HCT116 (cell line): ENCODE results near the gene PMM1. TPM values are rescaled to one million over a fixed set of nuclear protein-coding genes. Genes with fewer than 3 reads are reported as not detected.

ENCODE experiments used
- ATAC-seq: fragments of 200-7000 bp; cut with Tn5 transposase; 2 replicates; pipeline ENCODE4 v1.9.1; 2020; ENCODE audit warnings: mild to moderate bottlenecking, moderate library complexity
- BruUV-seq: library from RNA; stranded (reverse); fragments of 400-500 nt; replicated peaks from 2 replicates; lab custom pipeline; 2021; lab: Mats Ljungman, UMichigan
- CTCF ChIA-PET: fragments of 300-600 bp; sonication (Branson Sonifier 250); formaldehyde crosslinking; loops from one replicate; lab custom pipeline; 2021; ENCODE audit warnings: antibody characterized with exemption; lab: Charles Lee
- POLR2A ChIA-PET: fragments of 300-600, 350-600 bp; sonication (Branson Sonifier 250); formaldehyde crosslinking; loops from one replicate; lab custom pipeline; 2021; ENCODE audit warnings: antibody characterized with exemption; lab: Charles Lee
- RAD21 ChIA-PET, 2 experiments: fragments of 300-600 bp; sonication (Branson Sonifier 250); formaldehyde crosslinking; loops; one replicate each; lab custom pipeline; 2023; ENCODE audit warnings: low total read pairs in 2 of 2; ENCODE audit not compliant: uncharacterized antibody in 2 of 2, unreplicated experiment in 2 of 2, low non-redundant PET in 1 of 2; lab: Charles Lee
- DNase-seq: peaks from one replicate; pipeline ENCODE4 v3.0.0-alpha.2; 2010; ENCODE audit warnings: low read depth, low spot score
- H2AFZ ChIP-seq: fragments of 200-600 bp; shearing (Covaris generic), sonication (generic); 2 replicates; pipeline ENCODE4 v1.6.1; 2017; ENCODE audit warnings: low read depth, mixed run types, mixed read lengths, antibody characterized with exemption, low read length; ENCODE audit not compliant: poor library complexity, severe bottlenecking
- H3K27ac ChIP-seq: 2 replicates; pipeline ENCODE4 v1.5.1; 2012; ENCODE audit warnings: low read depth, low read length
- H3K27me3 ChIP-seq: fragments of 200-600 bp; sonication (generic); 2 replicates; pipeline ENCODE4 v1.6.1; 2016; ENCODE audit warnings: mixed run types, low read length, mixed read lengths; ENCODE audit not compliant: insufficient read depth
- H3K36me3 ChIP-seq, 2 experiments: fragments of 200-500 bp in 1 of 2; fragments of 200-600 bp in 1 of 2; sonication (Bioruptor generic) in 1 of 2; sonication (generic) in 1 of 2; 2 replicates each; pipeline versions ENCODE4 v1.5.1 to v1.6.1; 2014 to 2016; ENCODE audit warnings: low read length in 2 of 2, inconsistent platforms in 1 of 2, mixed read lengths in 1 of 2, mixed run types in 1 of 2; ENCODE audit not compliant: insufficient read depth in 2 of 2, control insufficient read depth in 1 of 2
- H3K4me1 ChIP-seq, 2 experiments: fragments of 200-600 bp in 1 of 2; sonication (generic) in 1 of 2; 2 replicates each; pipeline versions ENCODE4 v1.5.1 to v1.6.1; 2012 to 2017; ENCODE audit warnings: low read length in 2 of 2, inconsistent platforms in 1 of 2, mild to moderate bottlenecking in 1 of 2, mixed read lengths in 1 of 2, mixed run types in 1 of 2, moderate library complexity in 1 of 2; ENCODE audit not compliant: insufficient read depth in 2 of 2, control insufficient read depth in 1 of 2
- H3K4me2 ChIP-seq: fragments of 200-600 bp; sonication (generic); 2 replicates; pipeline ENCODE4 v1.6.1; 2017; ENCODE audit warnings: mixed run types, low read length, mixed read lengths
- H3K4me3 ChIP-seq, 2 experiments: fragments of 200-600 bp in 1 of 2; sonication (generic) in 1 of 2; replicated peaks in 1 of 2; 2 replicates each; pipeline ENCODE4 v1.5.1; 2011 to 2016; ENCODE audit warnings: low read length in 2 of 2, control low read depth in 1 of 2, low read depth in 1 of 2, mild to moderate bottlenecking in 1 of 2, mixed read lengths in 1 of 2, mixed run types in 1 of 2
- H3K79me2 ChIP-seq: fragments of 200-600 bp; sonication (generic); 2 replicates; pipeline ENCODE4 v1.6.1; 2017; ENCODE audit warnings: mild to moderate bottlenecking, mixed run types, low read length, moderate library complexity, mixed read lengths; ENCODE audit not compliant: insufficient read depth
- H3K9ac ChIP-seq: fragments of 200-600 bp; sonication (generic); 2 replicates; pipeline ENCODE4 v1.6.1; 2016; ENCODE audit warnings: low read length, mixed read lengths
- H3K9me2 ChIP-seq: fragments of 200-600 bp; sonication (generic), shearing (Covaris generic); 2 replicates; pipeline ENCODE4 v1.6.1; 2017; ENCODE audit warnings: mixed run types, mild to moderate bottlenecking, moderate library complexity; ENCODE audit not compliant: insufficient read depth
- H3K9me3 ChIP-seq, 2 experiments: fragments of 200-500 bp in 1 of 2; fragments of 200-600 bp in 1 of 2; sonication (Bioruptor generic) in 1 of 2; sonication (generic) in 1 of 2; 2 replicates each; pipeline ENCODE4 v1.6.1; 2014 to 2017; ENCODE audit warnings: low read length in 2 of 2, mixed read lengths in 2 of 2, inconsistent platforms in 1 of 2, low read depth in 1 of 2, mild to moderate bottlenecking in 1 of 2, mixed run types in 1 of 2, moderate library complexity in 1 of 2; ENCODE audit not compliant: control insufficient read depth in 1 of 2, insufficient read depth in 1 of 2
- H4K20me1 ChIP-seq: fragments of 200-600 bp; sonication (generic), shearing (Covaris generic); 2 replicates; pipeline ENCODE4 v1.6.1; 2017; ENCODE audit warnings: mixed run types, mild to moderate bottlenecking, moderate library complexity; ENCODE audit not compliant: insufficient read depth
- EGR1 ChIP-seq: IDR thresholded peaks from 2 replicates; pipeline ENCODE4 v1.6.1; 2012; ENCODE audit warnings: low read depth
- EZH2phosphoT487 ChIP-seq: fragments of 200-600 bp; IDR thresholded peaks from 2 replicates; pipeline ENCODE4 v1.6.1; 2018; ENCODE audit warnings: antibody characterized with exemption, borderline replicate concordance
- RAD21 ChIP-seq: IDR thresholded peaks from 2 replicates; pipeline ENCODE4 v1.6.1; 2012; ENCODE audit warnings: low read depth, mild to moderate bottlenecking
- SIN3A ChIP-seq: IDR thresholded peaks from 2 replicates; pipeline ENCODE4 v1.6.1; 2012; ENCODE audit warnings: low read depth
- intact Hi-C: fragments of 100-400 bp; cut with micrococcal nuclease; formaldehyde crosslinking; loops from 2 replicates; pipeline ENCODE4 v1.10.0; 2022
- total RNA-seq: library from RNA; stranded (reverse); gene quantifications from one replicate; pipeline ENCODE4 v1.2.1, GENCODE V29; 2021; ENCODE audit not compliant: unreplicated experiment
- TF ChIP-seq, protein P1 (sequence below), 3 experiments: fragments of 200-600 bp in 1 of 3; sonication (generic) in 1 of 3; IDR thresholded peaks in 2 of 3; conservative IDR thresholded peaks in 1 of 3; 2 replicates each; pipeline ENCODE4 v1.5.1; 2012 to 2017; ENCODE audit warnings: low read depth in 2 of 3, low read length in 2 of 3, antibody characterized with exemption in 1 of 3, borderline replicate concordance in 1 of 3, control low read depth in 1 of 3, mild to moderate bottlenecking in 1 of 3, mixed read lengths in 1 of 3, mixed run types in 1 of 3, moderate library complexity in 1 of 3; ENCODE audit not compliant: insufficient read depth in 1 of 3
- TF ChIP-seq, protein P2 (sequence below): IDR thresholded peaks from 2 replicates; pipeline ENCODE4 v1.6.1; 2011; ENCODE audit warnings: mild to moderate bottlenecking, low read length, moderate library complexity; ENCODE audit not compliant: insufficient replicate concordance; ENCODE audit errors: extremely low read depth
- TF ChIP-seq, protein P3 (sequence below): IDR thresholded peaks from 2 replicates; pipeline ENCODE4 v1.6.1; 2012

PMM1 gene
- total RNA-seq, 1 experiment from 2014 or later: 31.7 TPM

DNA sequence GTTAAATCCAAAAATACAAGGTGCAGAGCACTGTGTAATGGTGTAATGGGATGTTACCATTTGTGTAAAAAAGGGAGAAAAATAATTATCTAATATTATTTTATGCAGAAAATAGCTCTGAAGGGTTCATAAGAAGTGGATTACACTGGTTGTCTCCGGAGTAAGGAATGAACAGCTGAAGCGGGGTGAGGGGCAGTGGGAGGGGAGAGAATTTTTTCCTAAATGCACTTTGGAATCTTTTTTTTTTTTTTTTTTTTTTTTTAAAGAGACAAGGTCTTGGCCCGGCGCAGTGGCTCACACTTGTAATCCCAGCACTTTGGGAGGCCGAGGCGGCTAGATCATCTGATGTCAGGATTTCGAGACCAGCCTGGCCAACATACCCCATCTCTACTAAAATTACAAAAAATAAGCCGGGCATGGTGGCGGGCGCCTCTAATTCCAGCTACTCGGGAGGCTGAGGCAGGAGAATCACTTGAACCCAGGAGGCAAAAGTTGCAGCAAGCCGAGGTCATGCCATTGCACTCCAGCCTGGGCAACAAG lies 38.6 kb downstream of the PMM1 start:
- Histone ChIP-seq H4K20me1 (no peaks in the 10 kb centered on the region), H3K4me2 (no peak overlapping the region), H3K9ac (no peak overlapping the region), H3K36me3 (no peaks in the 10 kb centered on the region), H3K4me3 (no peak overlapping the region), H3K27me3 (no peaks in the 10 kb centered on the region), H3K79me2 (no peaks in the 10 kb centered on the region), H2AFZ (no peak overlapping the region), H3K4me1 (peaks cover 2 to 13% of the 10 kb centered on the region in 2 experiments; a peak in 3 of 4 replicates), H3K9me3 (no peaks in the 10 kb centered on the region), H3K27ac (no peak overlapping the region), H3K9me2 (no peaks in the 10 kb centered on the region)
- CTCF ChIA-PET: interaction anchor here (0.6 kb wide), 1 partner anchor 94 kb away, joined by 6 read pairs; no protein-coding TSS in a partner anchor
- RAD21 ChIA-PET: no interaction called here
- intact Hi-C loops: no loop called here
- no TSS peak for BruUV-seq
- TF ChIP-seq RAD21 (no peak), SIN3A (no peak), EZH2phosphoT487 (no peak), EGR1 (no peak)
- TF ChIP-seq, protein P1, sequence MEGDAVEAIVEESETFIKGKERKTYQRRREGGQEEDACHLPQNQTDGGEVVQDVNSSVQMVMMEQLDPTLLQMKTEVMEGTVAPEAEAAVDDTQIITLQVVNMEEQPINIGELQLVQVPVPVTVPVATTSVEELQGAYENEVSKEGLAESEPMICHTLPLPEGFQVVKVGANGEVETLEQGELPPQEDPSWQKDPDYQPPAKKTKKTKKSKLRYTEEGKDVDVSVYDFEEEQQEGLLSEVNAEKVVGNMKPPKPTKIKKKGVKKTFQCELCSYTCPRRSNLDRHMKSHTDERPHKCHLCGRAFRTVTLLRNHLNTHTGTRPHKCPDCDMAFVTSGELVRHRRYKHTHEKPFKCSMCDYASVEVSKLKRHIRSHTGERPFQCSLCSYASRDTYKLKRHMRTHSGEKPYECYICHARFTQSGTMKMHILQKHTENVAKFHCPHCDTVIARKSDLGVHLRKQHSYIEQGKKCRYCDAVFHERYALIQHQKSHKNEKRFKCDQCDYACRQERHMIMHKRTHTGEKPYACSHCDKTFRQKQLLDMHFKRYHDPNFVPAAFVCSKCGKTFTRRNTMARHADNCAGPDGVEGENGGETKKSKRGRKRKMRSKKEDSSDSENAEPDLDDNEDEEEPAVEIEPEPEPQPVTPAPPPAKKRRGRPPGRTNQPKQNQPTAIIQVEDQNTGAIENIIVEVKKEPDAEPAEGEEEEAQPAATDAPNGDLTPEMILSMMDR (IDR thresholded peaks at IDR 0.05 in 2 of 3, conservative IDR thresholded peaks at IDR 0.05 in 1 of 3; ENCODE audit: borderline replicate concordance in 1 of 3, insufficient read depth in 1 of 3, low read depth in 2 of 3, low read length in 2 of 3): no peak
- TF ChIP-seq, protein P2, sequence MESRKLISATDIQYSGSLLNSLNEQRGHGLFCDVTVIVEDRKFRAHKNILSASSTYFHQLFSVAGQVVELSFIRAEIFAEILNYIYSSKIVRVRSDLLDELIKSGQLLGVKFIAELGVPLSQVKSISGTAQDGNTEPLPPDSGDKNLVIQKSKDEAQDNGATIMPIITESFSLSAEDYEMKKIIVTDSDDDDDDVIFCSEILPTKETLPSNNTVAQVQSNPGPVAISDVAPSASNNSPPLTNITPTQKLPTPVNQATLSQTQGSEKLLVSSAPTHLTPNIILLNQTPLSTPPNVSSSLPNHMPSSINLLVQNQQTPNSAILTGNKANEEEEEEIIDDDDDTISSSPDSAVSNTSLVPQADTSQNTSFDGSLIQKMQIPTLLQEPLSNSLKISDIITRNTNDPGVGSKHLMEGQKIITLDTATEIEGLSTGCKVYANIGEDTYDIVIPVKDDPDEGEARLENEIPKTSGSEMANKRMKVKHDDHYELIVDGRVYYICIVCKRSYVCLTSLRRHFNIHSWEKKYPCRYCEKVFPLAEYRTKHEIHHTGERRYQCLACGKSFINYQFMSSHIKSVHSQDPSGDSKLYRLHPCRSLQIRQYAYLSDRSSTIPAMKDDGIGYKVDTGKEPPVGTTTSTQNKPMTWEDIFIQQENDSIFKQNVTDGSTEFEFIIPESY: no peak
- TF ChIP-seq, protein P3, sequence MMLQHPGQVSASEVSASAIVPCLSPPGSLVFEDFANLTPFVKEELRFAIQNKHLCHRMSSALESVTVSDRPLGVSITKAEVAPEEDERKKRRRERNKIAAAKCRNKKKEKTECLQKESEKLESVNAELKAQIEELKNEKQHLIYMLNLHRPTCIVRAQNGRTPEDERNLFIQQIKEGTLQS: no peak
- POLR2A ChIA-PET: interaction anchor here (1.2 kb wide), 1 partner anchor 38 kb away, joined by 4 read pairs; the partner anchor contains the start of gene PMM1
- ATAC-seq (no peak), DNase-seq (no peak)
